C4-2B (cell line): Measurements from ENCODE around the gene ZNF598.

ENCODE experiments used
- ZFX ChIP-seq: fragments of 450-650 bp; IDR thresholded peaks from 2 replicates; pipeline ENCODE4 v1.6.1; 2017
- TF ChIP-seq, protein P1 (sequence below): fragments of 450-650 bp; conservative IDR thresholded peaks from 2 replicates; pipeline ENCODE4 v1.5.1; 2017; ENCODE audit warnings: mild to moderate bottlenecking

DNA sequence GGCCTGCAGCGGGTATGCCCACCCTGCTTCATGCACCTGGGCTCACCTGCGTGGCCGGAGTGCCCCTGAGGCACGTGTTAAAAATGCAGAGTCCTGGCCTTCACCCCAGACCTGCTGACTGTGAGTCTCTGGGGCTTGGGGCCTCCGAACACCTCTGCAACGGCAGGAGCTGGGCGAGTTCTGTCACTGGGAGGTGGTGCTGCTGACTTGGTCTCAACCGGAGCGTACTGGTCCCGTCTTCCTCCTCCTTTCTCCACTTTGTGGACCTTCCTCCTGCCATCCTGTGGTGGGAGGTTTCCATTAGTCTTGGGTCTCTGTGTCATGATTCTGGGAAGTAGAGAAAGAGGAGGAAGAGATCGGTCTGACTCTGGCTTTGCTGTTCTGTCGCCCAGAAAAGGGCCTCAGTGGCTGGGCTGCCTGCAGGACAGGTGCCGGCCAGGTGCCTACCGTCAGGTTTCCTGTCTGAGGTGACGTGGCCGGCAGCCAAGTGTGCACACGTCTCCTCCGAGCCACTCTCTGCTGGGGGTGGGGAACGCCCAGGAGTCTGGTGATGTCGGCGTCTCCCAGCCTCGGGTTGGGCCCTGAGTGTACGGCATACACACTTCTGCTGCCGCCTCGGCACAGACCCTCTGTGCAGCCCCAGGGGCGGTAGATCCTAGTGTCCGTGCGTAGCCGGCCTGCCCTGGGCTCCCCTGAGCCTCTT lies 45.1 kb upstream of the ZNF598 start:
- TF ChIP-seq, protein P1, sequence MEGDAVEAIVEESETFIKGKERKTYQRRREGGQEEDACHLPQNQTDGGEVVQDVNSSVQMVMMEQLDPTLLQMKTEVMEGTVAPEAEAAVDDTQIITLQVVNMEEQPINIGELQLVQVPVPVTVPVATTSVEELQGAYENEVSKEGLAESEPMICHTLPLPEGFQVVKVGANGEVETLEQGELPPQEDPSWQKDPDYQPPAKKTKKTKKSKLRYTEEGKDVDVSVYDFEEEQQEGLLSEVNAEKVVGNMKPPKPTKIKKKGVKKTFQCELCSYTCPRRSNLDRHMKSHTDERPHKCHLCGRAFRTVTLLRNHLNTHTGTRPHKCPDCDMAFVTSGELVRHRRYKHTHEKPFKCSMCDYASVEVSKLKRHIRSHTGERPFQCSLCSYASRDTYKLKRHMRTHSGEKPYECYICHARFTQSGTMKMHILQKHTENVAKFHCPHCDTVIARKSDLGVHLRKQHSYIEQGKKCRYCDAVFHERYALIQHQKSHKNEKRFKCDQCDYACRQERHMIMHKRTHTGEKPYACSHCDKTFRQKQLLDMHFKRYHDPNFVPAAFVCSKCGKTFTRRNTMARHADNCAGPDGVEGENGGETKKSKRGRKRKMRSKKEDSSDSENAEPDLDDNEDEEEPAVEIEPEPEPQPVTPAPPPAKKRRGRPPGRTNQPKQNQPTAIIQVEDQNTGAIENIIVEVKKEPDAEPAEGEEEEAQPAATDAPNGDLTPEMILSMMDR: no peak
- no peak for TF ChIP-seq ZFX
